DMS53 treated with DMSO at 0.1 percent for 48 hours (cell line): ENCODE results near the gene FOXC2.

Experiments
- DNase-seq: peaks from one replicate; lab custom pipeline; 2025; ENCODE audit not compliant: unreplicated experiment; lab: John Stamatoyannopoulos, UW

FOXC2 gene

DNA sequence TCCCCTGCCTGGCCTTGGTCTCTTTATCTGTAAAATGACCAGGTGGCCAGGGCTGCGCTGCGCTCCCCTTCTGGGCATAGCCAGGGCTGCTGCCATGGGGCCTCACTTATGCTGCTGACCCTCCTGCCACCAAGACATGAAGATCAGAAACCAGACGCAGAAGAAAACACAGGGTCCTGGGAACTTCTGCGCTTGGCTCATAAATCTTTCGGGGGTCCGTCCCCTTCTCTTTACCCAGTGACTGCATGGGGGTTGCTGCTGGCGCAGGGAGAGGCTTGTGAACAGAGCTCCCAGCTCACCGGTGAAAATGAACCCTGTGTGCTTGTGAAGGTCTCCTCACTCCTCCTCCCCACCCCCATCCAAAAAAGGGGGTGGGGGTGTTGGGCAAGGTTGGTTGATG lies 6.0 kb downstream of the FOXC2 start:
- DNase-seq: no peak

DNA sequence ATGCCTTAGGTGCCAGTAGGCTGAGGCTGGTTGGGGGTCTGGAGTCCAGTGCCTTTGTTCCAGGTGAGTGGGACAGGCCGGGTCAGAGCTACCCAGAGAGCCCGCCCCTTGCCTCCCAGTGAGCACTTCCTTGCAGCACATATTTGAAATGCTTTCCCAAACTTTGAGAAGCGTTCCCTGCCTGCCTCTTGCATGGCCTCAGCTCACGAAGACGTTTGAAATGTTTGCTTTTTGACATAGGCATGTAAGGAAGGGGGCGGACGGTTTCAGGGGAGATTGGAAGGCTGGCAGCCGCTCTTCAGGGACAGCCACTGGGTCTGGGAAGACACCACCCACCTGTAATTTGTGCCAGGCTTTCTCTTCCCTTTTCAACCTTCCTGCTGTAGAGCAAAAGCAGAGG lies 6.6 kb downstream of the FOXC2 start:
- DNase-seq: no peak

DNA sequence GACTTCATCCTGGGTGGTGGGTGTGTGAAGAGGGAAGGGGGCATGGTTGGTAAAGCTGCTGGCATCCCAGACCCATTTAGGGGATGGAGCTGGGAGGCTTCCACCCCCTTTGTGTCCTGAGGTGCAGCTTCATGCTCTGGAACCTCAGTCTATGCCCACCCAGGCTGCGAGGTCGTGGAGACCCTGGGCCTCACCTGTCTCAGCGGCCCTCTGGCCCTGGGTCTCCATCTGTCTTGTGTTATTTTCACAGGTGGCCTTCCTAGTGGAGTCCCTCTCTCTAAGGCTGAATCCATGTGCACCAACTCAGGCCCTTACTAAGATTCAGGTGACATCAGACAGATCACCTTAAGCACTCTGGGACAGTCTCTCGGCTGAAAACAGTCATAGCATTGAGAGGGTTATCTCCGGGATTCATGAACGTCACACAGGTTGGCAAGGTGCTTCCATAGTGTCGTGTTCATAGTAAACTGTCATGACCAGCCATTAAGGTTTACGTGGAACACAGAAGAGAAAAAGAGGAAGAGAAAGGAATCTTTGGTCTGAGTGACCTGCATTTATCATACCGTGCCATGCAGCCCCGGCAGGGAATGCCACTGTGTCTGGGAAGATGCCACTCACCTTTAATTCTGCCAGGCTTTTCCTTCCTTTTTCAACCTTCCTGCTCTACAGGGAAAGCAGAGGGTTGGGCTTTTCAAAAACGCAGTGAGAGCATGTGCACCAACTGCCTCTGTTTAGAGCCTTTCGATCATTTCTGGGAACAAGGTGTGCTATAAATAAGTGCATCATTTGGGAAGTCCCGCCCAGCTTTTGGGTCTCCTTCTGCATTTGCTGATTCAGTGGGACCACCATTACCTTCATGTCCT lies 7.2 kb downstream of the FOXC2 start:
- DNase-seq: no peak

DNA sequence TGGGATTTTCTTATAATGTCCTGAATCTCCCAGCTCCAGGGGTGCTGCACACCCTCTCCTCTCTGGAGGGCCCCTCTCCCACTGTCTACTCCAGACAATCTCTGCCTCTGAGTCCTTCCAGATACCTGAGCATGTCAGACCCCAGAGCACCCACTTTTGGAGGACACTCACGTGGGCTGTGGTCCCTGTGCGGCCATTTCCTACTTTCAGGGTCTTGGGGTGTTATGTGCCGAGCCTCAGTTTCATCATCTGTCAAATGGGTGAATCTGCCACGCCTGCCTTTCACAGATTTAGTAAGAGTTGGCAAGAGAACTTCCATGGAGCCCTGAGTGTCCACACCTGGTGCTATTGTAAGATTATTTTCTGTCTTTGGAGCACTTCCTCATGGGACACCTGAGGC lies 8.0 kb downstream of the FOXC2 start:
- no peak for DNase-seq

DNA sequence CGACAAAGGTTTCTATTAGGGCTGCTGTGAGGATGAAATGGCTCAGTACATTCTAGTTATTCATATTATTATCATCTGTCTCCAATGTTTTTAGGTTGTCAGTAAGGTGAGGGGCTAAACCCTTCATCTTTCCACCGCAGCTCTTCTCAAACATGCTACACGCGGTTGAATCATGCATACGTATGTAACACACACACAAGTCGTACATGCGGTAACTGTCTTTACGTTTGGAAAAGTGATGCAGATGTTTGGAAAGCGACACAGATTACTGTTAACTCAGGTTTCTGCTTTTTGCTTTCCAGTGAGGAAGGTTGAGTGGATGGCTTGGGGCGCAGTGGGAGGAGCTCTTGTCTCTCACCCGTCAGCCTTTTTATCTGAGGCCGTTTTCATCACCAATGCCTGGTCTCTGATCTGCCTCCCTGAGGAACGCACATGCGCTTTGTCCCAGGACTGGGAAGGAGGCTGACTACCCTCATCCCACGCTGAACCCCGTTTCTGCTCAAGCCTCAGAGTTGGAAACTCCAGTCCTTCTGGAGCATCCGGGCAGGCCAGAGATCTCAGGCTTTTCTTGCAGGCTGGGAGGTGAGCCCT lies 8.6 kb downstream of the FOXC2 start:
- DNase-seq: no peak

DNA sequence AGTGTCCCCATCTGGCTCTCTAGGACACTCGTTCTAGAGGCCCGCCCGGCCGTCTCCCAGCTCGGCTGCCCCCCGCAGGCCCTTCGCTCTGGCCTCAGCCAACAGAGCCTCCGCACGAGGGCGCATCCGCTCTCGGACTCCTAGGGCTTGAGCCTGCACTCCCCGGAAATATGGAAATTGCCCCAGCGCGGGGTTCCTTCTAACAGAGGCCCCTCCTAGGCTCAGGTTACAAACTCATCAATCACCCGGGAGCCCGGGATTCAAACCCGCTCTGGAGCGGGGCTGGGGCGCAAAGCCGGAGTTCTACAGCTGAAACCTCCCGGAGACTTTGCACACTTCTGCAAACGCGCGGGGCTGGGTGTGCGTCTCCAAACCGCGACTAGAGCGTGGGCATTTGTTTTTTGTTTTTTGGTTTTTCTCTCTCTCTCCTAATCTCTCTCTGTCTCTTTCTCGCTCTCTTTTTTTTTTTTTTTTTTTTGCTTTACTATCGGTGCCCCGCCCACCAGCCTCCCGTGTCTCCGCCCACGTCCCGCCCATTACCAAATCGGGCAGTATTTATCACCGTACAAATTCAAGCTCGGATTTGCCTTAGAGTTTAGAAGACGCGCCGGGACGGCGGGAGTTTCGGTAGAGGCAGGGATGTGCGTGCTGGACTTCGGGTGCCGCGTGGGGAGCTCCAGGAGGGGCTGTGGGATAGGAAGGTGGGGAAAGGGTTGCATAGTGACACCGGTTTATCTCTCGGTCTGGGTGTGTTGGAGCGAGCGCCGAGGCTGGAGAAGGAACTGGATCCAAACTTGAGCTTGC lies 9.3 kb downstream of the FOXC2 start:
- DNase-seq: no peak

DNA sequence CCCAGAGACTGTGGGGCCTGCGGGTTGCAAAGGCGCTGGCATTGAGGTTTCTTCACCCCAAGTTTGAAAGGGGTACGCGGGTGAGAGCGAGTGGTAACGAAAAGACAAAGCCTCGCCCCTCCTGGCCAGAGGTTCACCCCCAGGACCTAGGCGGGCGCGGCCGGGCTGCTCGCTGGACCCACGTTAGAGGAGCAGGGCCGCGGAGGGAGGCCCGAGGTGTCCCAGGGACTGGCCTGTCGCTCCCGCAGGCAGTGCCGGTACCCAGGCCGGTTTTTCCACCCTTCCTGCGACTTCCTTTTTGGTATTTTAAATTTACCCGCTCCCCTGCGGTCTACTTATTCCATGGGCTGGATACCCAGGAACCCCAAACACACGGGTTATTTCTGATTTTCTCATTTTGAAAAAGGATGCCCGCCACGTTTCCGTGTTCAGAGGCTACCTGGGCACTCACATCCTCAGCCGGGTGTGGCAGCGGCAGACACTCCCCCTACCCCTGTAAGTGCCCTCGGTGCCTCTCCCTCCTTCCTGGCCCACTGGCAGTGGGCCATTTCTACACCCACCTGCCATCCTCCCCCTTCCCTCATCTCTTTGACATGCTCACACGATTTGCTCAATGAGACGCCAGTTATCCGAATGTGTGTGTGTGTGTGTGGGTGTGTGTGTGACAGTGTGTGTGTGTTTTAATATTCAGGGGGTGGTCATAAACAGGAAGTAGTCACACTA lies 10.1 kb downstream of the FOXC2 start:
- no peak for DNase-seq

DNA sequence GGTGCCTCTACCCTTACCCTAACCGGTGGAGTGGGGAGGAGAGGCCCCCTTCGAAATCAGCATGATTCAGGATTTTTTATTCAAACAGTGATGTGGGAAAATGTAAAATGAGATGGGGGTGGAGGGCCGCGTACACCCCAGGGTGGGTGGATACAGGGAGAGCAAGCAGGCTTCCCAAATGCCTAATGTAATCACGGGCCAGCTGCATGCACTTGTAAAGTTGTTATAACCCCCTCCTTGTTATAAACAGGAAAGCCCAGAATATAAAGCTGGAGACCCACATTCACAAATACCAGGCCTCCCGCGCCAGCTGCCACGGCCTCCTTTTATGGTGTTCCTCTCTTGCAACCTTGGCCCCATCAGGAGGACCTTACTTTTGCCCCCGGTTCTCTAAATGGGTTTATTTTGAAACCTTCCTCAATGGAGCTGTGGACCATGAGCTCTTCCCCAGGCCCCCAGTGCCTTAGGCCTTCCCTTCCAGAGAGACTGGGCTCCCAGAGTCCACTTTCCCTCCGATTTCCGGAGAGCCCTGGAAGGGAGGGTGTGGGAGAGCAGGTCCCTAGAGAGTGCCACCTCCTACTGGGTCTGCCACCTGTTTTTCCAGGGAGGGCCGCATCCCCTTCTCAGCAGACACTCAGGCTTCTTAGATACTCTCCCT lies 10.8 kb downstream of the FOXC2 start:
- DNase-seq: no peak

DNA sequence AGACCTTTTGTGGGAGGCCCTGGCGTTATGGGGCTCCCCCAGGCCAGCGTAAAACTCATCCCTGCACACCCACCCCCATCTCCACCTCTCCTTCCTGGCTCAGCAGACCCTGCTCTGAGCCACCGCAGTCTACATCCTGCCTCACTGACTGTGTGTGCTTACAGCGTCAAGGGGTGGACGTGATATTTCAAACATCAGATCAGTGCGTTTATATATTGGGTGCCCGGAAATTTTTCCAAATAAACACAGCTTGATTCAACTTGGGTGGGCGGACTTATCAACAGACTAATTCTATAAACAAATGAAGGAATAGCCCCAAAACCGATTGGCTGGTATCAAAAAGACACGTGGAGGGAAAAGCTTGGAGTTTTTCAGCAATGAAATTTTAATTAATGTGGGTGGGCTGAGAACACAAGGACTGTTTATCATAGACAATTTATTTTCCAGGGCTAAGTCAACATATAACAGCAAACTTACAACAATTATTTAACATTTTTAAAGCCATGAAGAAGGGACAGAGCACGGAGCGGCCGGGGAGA lies 11.5 kb downstream of the FOXC2 start, which contains the start of gene FOXL1:
FOXL1 (plus strand) TSS at position 489 of the 539 bp plus-strand sequence. CDS start 175 bp downstream, outside the sequence.
- DNase-seq: no peak

DNA sequence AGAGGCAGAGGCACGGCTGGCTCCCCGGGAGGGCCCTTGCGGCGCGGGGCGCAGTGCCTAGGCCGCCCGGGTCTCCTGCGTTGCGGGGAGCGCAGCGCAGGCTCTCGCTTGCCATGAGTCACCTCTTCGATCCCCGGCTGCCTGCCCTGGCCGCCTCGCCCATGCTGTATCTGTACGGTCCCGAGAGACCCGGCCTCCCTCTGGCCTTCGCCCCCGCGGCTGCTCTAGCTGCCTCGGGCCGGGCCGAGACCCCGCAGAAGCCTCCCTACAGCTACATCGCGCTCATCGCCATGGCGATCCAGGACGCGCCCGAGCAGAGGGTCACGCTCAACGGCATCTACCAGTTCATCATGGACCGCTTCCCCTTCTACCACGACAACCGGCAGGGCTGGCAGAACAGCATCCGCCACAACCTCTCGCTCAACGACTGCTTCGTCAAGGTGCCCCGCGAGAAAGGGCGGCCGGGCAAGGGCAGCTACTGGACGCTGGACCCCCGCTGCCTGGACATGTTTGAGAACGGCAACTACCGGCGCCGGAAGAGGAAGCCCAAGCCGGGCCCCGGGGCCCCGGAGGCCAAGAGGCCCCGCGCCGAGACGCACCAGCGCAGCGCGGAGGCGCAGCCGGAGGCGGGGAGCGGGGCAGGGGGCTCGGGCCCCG lies 12.1 kb downstream of the FOXC2 start:
- DNase-seq: no peak

DNA sequence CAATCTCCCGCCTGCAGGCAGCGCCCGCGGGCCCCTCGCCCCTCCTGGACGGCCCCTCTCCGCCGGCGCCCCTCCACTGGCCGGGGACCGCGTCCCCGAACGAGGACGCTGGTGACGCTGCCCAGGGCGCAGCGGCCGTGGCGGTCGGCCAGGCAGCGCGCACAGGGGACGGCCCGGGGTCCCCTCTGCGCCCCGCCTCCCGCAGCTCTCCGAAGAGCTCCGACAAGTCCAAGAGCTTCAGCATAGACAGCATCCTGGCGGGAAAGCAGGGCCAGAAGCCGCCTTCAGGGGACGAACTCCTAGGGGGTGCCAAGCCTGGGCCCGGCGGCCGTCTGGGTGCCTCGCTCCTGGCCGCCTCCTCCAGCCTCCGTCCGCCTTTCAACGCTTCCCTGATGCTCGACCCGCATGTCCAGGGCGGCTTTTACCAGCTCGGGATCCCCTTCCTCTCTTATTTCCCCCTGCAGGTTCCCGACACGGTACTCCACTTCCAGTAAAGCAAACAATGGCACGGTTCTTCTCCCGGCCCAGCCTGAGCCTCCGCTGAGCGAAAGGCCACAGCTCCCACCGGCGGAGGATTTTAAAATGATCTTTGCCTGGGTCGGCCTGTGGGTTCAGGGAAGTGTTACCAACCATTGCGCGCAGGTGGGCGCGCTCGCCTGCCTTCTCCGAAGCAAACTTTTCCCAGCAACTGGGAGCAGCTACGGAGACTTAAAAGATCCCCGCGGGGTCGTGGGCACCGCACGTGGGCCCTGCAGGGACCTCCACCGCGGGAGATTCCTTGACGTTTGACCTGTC lies 12.8 kb downstream of the FOXC2 start:
- no peak for DNase-seq

DNA sequence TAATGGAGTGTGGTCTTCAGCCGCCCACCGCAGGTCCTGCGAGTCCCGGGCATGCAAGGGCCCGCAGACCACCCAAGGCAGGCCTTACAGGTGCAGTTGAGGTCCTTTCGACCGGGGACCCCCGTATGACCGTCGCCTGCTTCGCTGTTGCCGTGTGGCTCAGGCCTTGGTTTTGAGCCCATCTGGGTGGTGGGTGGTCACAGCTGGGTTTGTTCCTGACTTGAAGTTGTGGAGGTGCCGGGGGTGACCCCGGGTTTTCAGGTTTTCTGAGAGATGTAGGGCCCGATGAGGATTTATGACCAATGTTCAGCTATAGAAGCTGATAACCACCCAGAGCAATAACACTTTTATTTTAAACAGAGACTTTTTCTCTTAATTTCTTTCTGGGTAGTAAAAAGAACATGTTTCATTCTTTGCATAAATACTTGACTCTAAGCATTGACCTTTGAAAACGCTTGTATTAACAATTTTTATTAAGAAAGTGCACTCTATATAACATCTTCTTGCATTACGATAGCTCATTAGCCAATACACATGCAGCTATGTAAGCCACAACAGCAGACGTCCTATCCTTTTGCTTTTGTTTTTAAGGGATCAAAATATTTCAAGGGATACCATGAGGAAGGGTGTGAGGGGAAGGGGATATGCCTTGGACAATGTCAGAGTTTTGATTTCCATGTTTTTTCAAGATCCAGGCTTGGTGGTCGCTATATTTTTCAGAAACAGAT lies 13.6 kb downstream of the FOXC2 start:
- DNase-seq: no peak

DNA sequence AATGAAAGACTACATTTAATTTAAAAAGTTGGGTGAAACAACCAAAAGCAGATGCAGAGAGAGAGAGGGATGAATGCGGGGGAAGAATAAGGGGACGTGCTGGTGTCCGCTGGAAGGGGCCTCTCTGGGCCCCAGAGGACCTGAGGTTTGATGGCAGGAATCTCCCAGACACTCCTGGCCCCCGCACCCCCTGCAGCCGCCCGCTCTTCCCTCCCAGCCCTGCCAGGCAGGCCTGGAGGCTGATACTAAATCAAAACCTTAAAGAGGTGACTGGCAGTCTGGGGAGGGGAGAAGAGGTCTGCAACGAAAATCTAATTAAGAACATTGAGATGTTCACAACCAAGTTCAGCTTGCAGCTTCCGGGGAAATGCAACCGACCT lies 14.2 kb downstream of the FOXC2 start:
- no peak for DNase-seq

DNA sequence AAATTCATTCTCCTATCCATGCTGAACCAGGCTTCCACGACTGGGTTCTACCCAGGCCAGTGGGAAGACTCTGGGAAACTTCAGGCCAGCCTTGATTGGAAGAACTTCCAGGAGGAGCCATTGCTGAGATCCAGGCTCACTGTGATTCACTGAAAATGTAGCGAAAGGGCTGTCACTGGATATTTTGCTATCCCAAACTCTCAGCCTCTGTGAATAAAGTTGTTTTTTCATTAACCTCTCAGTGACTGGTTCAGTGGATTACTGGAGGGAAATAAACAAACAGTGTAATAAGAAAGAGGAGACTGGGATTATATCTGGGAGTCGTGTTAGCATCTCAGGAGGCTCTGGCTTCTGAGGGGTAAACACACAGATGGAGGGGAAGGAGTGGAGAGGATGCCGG lies 14.8 kb downstream of the FOXC2 start:
- DNase-seq: no peak

DNA sequence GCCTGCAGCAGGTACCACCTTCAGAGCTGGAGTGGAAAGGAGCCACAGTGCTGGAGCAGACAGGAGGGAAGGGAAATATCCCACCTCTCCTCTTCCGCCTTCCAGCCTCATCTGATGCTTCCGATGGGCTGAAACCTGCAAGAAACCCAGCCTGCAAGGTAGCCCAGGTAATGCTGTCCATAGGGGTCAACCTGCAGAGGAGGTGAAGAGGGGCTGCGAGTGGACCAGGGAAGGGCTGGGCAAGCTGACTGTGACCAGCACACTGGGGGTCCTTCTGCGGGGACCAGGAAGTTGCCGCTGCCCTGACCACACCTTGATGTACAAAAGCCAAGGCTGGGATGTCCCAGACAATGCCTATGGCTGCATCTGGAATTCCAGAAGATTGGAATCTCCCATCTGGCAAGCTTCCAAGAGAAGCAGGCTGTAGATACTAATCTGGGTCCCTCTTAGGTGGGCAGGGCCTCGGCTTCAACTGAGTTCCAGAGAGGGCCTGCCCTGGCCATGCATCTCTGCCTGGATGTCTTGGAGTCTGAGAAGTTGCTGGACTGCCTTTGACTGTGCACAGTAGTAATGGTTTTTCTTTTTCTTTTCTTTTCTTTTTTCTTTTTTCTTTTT lies 17.5 kb downstream of the FOXC2 start:
- DNase-seq: no peak

DNA sequence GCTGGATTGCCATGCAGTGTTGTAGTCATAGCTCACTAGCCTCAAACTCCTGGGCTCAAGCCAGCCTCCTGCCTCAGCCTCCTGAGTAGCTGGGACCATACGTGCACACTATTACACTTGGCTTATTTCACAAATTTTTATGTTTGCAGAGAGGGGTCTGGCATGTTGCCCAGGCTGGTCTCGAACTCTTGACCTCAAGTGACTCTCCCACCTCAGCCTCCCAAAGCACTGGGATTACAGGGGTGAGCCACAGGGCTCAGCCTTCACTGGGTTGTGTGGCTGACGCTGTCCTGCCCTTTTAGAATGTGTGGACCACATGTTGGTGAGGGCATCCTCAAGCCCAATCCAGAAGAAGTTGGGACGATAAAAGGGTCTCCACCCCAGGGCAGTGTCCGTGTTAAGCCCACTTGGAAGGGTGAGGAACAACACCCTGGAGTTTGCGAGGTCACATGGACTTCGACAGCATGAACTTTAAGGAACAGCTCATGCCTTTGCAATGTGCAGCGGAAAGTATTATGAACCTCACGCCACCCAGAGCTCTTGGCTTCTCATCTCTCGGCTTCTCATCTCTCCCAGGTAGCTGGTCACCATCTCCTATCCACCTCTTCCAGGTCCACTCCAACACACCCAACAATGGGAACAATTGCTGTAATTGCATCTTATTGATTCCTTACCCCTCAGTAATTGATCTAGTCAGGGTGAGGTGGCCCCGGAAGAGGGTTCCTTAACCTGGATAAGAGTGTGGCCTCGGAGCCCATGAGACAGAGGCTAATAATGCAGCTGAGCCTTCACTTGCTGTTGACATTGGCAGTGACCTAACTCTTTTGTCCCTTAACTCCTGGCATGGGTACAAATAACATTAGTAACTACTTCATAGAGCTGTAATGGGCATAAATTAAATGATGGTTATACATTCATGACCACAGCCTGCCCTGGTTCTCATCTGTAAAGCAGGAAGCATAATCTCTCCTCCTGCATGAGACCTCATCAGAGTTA lies 18.4 kb downstream of the FOXC2 start:
- DNase-seq: no peak
